Myocyte (in vitro differentiated cells): ENCODE measurements around the gene MACF1. TPM values are rescaled to one million over a fixed set of nuclear protein-coding genes. Genes with fewer than 3 reads are reported as not detected.
"Not testable (repeated sequence)": the region's sequence is repeated elsewhere in the genome, so short reads cannot be mapped to it uniquely, and the experiment has no call there.

Source experiments
- DNase-seq: peaks from one replicate; pipeline ENCODE4 v3.0.0-alpha.2; 2012; ENCODE audit warnings: low read depth
- total RNA-seq: library from RNA; depleted of rRNA; stranded (reverse); fragments of >200 nt; gene quantifications from 2 replicates; pipeline ENCODE4 v1.2.3, GENCODE V29; 2014

Gene MACF1
- total RNA-seq, 1 donor from 2014 or later, result 803 TPM

- DNase-seq, result no peak
Measured at GRCh38 chr1:39508266-39508665, 303.8 kb downstream of the MACF1 start.

DNA sequence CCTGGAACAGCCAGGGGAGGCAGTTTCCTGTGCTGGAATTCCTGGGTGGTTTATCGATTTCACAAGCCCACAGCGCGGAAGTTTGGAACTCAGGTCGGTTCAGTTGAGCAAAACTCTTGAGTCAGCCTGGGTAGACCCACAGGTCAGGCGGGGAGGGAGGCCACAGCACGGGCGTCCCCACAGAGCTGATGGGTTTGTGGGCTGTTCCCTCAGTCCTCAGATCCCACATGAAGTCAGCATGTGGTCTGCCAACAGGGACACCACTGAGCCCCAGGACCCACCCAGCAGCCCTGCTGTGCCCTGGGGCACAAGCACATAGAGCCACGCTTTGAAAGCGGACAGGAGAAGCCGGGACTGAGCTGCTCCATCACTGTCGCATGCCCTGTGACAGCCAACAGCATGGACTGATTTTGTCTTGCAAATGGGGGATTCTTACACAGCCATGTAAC is 304.4 kb downstream of the MACF1 start:
- peak; percentile 88 for DNase-seq

DNA sequence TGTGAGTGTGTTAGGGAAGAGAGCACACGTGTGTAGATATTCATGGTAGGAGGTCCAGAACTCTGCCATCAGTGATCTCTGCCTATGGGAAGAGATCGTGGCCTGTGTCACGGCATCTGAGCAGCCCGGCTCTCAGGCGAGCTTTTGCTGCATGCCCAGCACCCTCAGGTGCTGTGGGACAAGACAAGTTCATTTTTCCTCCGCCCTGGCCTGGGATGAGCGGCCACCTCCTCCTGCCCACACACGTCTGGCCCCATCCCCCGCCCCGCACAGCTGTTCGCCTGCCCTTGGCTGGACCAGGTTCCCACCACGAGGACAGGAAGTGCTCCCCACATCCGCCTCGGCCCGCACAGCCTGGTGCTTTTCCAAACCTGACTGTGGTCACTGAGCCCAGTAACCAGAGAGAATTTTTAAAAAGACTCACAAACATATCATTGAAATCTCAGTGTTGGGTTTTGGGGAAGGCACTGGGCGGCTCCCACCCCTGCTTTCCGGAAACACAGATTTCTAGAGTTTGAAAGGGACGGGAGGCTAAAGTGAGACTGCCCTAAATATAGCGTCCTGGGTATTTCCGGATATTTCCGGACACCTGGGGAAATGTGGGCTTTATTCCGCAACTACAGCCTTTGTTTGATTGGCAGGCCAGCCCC is 305.0 kb downstream of the MACF1 start:
- DNase-seq, result peak; percentile 92

DNA sequence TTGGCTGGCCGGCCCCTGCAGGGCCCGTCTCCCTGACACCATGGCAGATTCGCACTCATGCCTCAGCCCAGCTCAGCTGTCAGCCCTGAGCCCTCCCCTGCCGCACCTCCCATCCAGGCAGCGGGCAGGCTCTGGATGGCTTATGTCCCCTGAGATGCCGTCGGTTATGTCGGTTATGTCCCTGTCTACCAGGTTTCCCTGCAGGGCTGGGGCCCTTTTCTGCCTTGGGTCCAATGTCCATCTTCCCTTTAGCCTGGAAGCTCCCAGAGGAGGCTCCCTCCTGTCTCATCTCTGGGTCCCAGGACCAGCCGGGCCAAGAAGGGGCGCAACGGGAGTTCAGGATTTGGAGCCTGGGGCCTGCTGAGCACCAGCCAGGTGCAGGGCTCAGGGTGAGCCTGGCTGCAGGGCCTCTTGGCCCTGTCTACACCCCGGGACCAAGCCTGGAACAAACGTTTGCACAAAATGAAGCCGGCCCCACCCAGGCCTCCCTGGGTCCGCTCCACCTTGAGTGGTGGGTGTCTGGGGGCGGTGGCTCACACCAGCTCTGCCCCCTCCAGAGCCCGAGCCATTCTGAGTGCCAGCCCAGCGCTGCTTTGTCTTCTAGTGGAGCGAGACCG is 306.2 kb downstream of the MACF1 start:
- not testable (repeated sequence) for DNase-seq

- not testable (repeated sequence) for DNase-seq
Measured at GRCh38 chr1:39511477-39511876, 307.0 kb downstream of the MACF1 start.

GRCh38 chr1:39512234-39512847 is 307.8 kb downstream of the MACF1 start:
- DNase-seq, result not testable (repeated sequence)

GRCh38 chr1:39514710-39515124 is 310.2 kb downstream of the MACF1 start:
- not testable (repeated sequence) for DNase-seq

DNA sequence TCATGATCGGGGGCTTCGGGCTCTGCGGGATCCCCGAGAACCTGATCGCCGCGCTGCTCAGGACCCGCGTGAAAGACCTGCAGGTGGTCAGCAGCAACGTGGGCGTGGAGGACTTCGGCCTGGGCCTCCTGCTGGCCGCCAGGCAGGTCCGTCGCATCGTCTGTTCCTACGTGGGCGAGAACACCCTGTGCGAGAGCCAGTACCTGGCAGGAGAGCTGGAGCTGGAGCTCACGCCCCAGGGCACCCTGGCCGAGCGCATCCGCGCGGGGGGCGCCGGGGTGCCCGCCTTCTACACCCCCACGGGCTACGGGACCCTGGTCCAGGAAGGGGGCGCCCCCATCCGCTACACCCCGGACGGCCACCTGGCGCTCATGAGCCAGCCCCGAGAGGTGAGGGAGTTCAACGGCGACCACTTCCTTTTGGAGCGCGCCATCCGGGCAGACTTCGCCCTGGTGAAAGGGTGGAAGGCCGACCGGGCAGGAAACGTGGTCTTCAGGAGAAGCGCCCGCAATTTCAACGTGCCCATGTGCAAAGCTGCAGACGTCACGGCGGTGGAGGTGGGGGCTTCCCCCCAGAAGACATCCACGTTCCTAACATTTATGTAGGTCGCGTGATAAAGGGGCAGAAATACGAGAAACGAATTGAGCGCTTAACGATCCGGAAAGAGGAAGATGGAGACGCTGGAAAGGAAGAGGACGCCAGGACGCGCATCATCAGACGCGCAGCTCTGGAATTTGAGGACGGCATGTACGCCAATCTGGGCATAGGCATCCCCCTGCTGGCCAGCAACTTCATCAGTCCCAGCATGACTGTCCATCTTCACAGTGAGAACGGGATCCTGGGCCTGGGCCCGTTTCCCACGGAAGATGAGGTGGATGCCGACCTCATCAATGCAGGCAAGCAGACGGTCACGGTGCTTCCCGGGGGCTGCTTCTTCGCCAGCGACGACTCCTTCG is 310.9 kb downstream of the MACF1 start:
- DNase-seq, result not testable (repeated sequence)

DNA sequence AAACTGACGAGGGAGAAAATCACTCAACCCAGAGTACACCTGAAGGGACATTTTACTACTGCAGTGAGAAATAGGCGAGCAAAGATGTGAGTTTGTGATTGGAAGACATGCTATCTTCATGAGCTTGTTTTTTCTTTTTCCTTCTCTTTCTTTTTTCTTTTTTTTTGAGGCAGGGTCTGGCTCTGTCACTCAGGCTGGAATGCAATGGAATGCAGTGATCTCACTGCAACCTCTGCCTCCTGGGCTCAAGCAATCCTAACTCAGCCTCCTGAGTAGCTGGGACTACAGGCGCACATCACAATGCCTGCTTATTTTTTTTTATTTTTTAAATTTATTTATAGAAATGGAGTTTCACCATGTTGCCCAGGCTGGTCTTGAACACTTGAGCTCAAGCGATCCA is 312.3 kb downstream of the MACF1 start:
- DNase-seq, result not testable (repeated sequence)

GRCh38 chr1:39517936-39518335 is 313.4 kb downstream of the MACF1 start:
- DNase-seq, result not testable (repeated sequence)

GRCh38 chr1:39519376-39519775 is 314.9 kb downstream of the MACF1 start:
- not testable (repeated sequence) for DNase-seq

DNA sequence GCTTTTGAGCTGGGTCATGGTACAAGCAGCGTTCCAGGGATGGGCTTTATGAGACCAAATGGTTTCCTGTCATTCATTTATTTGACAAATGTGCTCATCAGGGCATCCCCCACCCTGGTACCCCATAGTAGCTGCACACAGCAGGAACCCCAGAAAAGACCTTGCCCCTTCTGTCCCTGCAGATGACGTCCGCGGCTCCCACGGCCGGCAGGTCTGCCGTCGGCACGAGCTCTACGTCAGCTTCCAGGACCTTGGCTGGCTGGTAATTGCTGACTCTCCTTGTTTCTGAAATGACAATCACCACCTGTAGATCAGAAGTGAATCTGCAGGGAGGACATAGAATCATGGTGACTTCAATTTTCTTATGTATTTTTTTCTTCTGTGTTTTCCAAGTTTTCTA is 317.7 kb downstream of the MACF1 start:
- DNase-seq, result not testable (repeated sequence)

DNA sequence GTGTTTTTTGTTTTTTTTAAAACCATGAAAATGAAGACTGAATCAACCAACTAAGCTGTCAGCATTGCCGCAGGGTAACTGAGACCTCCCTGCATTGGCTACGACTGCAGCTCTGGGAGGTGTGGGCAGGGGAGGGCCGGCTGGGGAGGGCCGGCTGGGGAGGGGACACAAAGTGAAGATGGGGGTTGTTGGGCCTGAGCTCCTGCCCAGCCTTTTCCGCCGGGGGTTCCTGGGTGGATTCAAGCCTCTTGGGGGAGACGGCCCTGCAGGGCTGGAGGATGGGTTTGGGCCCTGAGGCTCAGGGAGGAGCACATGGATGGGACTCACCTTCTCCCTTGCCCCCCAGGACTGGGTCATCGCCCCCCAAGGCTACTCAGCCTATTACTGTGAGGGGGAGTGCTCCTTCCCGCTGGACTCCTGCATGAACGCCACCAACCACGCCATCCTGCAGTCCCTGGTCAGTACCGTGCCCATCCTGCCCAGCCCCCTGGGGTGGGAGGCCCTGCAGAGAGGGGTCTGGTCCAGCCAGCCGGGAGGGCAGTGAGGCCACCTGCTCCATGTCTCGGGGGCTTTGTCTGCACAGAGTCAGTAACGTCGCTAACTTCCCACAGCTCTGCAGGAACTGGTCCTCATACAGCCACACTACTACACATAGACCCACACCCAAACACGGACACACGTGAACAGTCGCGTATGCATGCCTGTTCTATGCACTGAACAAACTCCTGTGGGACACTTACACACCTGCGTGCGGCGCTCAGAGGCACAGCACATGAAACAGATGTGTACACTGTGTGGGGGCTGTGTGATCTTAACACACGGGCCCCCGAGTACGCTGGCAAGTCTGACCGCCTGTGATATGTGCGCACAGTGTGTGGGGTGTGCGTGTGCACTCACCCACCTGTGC is 318.4 kb downstream of the MACF1 start:
- no peak for DNase-seq

- no peak for DNase-seq
Measured at GRCh38 chr1:39524171-39524570, 319.7 kb downstream of the MACF1 start.

DNA sequence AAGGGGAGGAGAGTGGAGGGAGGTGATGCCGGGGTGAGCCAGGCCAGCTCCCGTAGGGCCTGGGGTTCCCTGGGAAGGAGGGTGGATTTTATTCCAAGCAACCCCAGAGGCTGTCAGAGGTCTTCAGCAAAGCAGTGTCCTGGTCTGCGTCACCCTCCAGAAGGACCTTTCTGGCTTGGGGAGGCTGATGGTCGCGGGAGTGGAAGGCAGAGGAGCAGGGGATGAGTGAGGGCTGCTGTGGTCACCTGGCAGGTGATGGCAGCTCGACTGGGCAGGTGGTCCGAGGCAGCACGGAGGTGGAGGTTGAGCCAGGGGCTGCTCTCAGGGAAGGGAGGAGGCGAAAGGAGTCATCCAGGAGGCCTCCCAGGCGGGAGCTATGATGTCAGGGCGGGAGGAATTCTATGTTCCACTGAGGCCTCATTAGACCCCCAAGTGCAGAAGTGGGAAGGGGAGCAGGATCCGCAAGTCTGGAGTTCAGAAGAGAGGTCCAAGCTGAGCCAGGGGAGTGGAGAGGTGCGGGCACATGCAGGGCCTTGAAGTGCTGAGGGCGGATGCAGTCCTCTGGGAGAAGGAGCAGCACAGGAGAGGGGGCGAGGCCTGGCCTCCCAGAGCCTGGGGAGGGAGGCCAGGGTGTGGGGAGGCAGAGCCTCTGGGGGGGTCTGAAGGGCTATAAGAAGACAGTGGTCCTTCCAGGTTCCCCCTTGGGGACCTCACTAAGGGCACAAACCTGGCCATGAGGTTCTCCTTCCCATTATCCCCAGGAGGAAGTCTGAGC is 320.3 kb downstream of the MACF1 start:
- no peak for DNase-seq

- DNase-seq, result peak; percentile 65
Measured at GRCh38 chr1:39525366-39526165, 321.1 kb downstream of the MACF1 start.

DNA sequence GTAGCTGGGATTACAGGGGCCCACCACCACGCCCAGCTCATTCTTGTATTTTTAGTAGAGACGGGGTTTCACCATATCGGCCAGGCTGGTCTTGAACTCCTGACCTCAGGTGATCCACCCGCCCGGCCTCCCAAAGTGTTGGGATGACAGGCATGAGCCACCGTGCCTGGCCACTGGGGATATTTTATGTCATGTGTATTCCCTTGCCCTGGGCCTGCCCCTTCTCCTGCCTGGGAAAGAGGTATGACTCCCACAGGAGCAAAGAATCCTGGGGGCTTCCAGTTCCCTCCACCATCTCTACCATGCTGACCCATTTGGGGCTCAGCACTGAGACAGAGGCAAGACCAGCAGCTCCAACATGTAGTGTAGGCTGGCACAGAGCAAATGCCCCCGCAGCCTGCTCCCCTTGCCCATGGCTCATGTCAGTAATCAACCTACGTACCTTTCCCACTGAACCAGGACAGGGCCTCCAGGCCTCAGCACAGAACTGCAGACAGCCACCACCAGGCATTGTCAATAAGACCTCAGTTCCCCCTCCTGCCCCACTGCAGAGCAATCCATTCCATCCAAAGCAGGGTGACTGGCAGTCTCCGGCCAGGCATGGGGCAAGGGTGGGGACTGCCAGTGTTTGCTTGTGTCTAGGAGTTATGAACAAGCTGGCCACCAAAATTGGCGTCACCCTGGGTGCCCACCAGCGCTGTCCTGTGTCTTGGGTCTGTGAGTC is 322.1 kb downstream of the MACF1 start:
- no peak for DNase-seq

GRCh38 chr1:39527190-39527579 is 322.7 kb downstream of the MACF1 start:
- not testable (repeated sequence) for DNase-seq
